ENCODE data around the gene COX8A.

COX8A gene

DNA sequence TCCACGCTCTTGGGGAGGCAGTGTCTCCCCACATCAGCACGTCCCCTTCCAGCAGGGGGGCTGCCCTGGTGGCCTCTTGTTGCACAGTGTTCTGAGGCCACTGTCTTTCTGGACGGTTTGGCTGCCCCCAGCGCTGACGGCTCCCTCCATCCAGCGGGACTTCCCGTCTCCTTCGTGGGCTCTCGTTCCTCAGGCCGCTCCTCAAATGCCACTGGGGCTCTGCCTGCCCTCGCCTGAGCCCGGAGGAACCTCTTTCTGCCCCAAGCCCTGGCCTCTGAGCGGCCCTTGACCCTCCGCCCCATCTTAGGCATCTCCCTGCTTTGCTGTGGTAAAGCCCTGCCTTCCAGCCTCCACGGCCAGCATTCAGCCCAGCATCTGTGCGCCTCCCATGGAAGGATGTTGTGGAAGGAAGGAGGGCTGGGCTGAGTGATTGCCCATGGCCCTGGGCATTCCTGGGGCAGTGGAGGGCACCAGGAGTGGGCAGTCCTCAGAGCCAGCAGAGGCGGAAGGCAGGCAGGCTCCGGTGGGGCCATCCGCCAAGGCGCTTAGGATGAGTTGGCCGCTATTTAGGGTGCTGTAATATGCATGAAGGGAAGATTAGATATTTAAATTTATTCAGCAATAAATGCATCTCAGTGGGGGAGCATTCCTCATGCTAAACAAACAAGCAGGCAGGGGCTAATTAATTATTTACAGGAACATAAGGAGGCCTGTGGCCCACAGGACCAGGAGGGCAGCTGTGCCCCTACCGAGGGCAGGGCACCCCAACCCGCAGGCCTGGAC, 29.6 kb downstream of the COX8A start:
- Mint-ChIP-seq H3K4me1 (ENCODE audit: low read depth) (peaks cover 9% of the 10 kb centered on the region), H3K4me3 (no peak overlapping the region), H3K27me3 (ENCODE audit: low read depth) (peaks cover 25% of the 10 kb centered on the region), H3K9me3 (no peaks in the 10 kb centered on the region), H3K27ac (no peak overlapping the region), H3K36me3 (ENCODE audit: low read depth) (peaks cover 2% of the 10 kb centered on the region)
- DNase-seq (ENCODE audit: low spot score): no peak

DNA sequence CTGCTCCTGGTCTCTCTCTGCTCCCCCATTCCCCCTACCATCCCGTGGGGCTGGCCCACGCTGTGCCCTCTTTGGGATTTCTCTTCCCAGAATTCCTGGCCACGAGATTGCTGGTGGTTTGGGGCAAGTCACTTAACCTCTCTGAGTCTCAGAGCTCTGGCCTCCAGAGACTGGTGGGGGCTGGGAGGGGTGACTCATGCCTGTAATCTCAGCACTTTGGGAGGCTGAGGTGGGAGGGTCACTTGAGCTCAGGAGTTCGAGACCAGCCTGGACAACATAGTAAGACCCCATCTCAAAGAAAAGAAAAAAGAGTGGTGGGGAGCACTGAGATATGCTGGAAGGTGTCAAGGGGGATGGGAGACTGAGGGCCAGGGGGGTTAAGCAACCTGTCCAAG, 30.2 kb downstream of the COX8A start:
- Mint-ChIP-seq H3K36me3 (ENCODE audit: low read depth) (peaks cover 2% of the 10 kb centered on the region), H3K27ac (no peak overlapping the region), H3K9me3 (no peaks in the 10 kb centered on the region), H3K27me3 (ENCODE audit: low read depth) (peaks cover 25% of the 10 kb centered on the region), H3K4me3 (no peak overlapping the region), H3K4me1 (ENCODE audit: low read depth) (peaks cover 9% of the 10 kb centered on the region)
- no peak for DNase-seq (ENCODE audit: low spot score)

DNA sequence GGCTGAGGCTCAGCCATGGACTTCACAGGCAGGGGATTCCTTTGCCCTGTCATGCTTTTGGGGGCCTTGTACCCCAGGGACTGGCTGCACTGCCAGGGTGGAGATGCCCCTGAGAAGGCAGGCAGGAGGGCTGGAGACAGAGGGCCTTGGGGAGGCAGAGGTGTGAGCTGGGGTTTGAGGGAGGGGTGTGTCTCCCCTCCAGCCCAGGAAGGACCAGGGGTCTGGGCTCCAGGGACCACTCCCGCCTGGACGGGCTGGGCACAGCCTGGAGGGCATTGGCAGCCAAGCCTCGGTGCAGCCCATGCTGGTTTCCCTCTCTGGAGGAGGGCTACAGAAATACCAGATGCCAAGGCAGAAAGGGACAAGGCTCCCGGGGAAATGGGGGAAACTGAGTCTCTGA, 31.3 kb downstream of the COX8A start:
- peaks cover 2% of the 10 kb centered on the region for H3K36me3 Mint-ChIP-seq (ENCODE audit: low read depth)
- H3K27ac Mint-ChIP-seq: no peak overlapping the region
- H3K9me3 Mint-ChIP-seq: peaks cover 8% of the 10 kb centered on the region
- H3K4me3 Mint-ChIP-seq: no peak overlapping the region
- DNase-seq (ENCODE audit: low spot score): no peak
- peaks cover 27% of the 10 kb centered on the region for H3K27me3 Mint-ChIP-seq (ENCODE audit: low read depth)
- H3K4me1 Mint-ChIP-seq (ENCODE audit: low read depth): peaks cover 9% of the 10 kb centered on the region

DNA sequence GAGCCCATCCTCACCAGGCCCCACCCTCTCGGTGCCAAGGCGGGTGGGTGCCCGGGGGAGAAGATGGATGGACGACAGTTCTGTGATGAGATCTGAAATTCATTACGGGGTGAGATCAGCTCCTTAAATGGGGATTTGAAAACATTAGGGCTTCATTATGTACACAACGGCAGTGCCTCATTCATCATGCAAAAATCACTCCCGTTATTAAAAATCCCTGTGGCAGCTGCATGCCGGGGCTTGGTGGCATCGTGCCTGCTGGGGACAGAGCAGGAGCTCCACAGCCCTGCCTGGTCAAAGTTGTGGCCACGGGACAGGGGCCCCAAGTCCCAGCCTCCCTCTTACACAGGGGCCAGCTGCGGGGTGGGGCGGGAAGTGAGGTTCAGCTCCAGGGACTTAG, 32.0 kb downstream of the COX8A start:
- no peak for DNase-seq (ENCODE audit: low spot score)
- Mint-ChIP-seq H3K27me3 (ENCODE audit: low read depth) (peaks cover 25% of the 10 kb centered on the region), H3K9me3 (peaks cover 15% of the 10 kb centered on the region), H3K27ac (no peak overlapping the region), H3K36me3 (ENCODE audit: low read depth) (peaks cover under 1% of the 10 kb centered on the region), H3K4me1 (ENCODE audit: low read depth) (peaks cover 6% of the 10 kb centered on the region), H3K4me3 (no peak overlapping the region)

DNA sequence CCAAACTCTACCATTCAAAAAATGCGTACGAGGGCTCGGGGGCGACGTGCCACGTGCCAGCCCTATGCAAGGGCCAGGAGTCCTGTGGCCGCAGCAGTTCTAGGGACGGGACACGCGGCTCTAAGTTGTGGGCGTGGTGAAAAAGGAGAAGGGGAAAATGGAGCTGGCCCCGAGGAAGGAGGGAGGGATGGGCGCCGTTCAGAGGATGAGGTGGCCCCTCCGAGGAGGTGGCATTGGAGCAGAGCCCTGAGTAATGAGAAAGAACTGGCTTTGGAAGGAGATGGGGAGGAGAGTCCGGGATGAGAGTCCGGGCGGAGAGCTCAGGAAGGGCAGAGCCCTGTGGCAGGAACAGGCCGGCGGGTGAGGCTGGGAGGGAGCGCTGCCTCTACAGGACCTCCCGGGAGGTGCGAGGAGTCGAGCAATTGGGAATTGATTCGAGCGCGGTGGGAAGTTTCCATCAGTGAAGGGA, 32.8 kb downstream of the COX8A start:
- Mint-ChIP-seq H3K4me1 (ENCODE audit: low read depth) (peaks cover 6% of the 10 kb centered on the region), H3K27me3 (ENCODE audit: low read depth) (peaks cover 25% of the 10 kb centered on the region), H3K4me3 (peak overlapping the region; percentile 24), H3K36me3 (ENCODE audit: low read depth) (no peaks in the 10 kb centered on the region), H3K9me3 (peaks cover 15% of the 10 kb centered on the region), H3K27ac (no peak overlapping the region)
- no peak for DNase-seq (ENCODE audit: low spot score)

DNA sequence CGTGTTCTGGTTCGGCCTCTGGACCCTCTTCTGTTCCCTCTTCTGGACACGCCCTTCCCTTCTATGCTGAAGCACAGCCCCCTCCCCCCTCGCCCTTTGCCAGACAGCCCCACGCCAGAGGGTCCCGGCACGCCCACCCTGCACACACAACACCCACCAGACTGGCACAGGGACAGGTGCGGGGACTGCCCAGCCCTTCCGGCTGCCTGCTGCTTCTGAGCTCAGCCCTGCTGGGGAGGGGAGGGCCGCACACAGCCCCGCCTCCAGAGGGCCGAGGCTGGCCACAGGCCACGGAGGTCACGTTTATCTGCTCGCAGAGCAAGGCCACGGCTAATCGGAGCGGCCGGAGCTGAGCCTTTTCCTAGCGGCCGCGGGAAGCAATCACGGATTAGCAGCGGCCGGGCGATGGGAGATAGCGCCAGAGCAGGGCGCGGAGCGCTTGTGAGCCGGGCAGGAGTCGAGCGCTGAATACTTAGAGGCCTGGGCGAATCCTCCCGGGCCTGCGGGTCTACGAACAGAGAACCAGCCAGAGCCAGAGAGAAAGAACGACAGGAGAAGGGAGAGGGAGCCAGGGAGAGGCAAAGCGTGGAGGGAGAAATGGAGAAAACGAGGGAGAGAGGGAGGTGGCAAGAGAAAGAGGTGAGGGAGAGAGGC, 33.3 kb downstream of the COX8A start:
- H3K4me1 Mint-ChIP-seq (ENCODE audit: low read depth): peaks cover 6% of the 10 kb centered on the region
- peaks cover 25% of the 10 kb centered on the region for H3K27me3 Mint-ChIP-seq (ENCODE audit: low read depth)
- H3K36me3 Mint-ChIP-seq (ENCODE audit: low read depth): no peaks in the 10 kb centered on the region
- no peak for DNase-seq (ENCODE audit: low spot score)
- H3K27ac Mint-ChIP-seq: no peak overlapping the region
- H3K4me3 Mint-ChIP-seq: no peak overlapping the region
- H3K9me3 Mint-ChIP-seq: peaks cover 15% of the 10 kb centered on the region

DNA sequence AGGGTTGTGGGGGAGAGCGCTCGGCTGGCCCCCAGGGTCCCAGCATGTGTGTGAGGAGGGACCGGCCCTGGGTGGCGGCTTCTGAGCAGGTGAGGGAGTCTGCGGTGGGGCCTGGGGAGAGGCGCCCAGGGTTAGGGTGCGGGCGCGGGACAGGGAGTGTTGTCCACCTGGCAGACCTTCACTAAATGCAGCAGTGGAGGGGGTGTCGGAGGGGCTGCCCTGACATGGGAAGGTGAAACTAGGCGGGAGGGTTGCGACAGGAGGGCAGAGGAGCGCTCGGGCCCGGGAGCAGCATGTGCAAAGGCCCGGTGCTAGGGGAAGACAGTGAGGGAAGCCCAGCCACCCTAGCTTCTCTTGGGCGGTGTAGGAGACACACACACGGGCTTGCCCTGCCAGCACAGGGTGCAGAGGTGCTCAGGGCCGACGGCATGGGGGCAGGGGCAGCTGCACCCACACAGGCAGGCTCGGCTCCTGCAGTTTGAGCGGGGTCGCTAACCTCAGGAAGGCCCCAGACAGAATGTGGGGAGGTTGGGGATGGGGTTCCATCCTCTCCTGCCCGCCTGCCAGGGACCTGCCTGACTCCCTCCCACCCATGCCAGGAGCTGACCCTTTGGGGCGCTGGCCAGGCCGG, 34.0 kb downstream of the COX8A start:
- peaks cover 6% of the 10 kb centered on the region for H3K4me1 Mint-ChIP-seq (ENCODE audit: low read depth)
- peaks cover 25% of the 10 kb centered on the region for H3K27me3 Mint-ChIP-seq (ENCODE audit: low read depth)
- H3K9me3 Mint-ChIP-seq: peaks cover 15% of the 10 kb centered on the region
- H3K27ac Mint-ChIP-seq: no peak overlapping the region
- no peaks in the 10 kb centered on the region for H3K36me3 Mint-ChIP-seq (ENCODE audit: low read depth)
- H3K4me3 Mint-ChIP-seq: no peak overlapping the region
- DNase-seq (ENCODE audit: low spot score): no peak

DNA sequence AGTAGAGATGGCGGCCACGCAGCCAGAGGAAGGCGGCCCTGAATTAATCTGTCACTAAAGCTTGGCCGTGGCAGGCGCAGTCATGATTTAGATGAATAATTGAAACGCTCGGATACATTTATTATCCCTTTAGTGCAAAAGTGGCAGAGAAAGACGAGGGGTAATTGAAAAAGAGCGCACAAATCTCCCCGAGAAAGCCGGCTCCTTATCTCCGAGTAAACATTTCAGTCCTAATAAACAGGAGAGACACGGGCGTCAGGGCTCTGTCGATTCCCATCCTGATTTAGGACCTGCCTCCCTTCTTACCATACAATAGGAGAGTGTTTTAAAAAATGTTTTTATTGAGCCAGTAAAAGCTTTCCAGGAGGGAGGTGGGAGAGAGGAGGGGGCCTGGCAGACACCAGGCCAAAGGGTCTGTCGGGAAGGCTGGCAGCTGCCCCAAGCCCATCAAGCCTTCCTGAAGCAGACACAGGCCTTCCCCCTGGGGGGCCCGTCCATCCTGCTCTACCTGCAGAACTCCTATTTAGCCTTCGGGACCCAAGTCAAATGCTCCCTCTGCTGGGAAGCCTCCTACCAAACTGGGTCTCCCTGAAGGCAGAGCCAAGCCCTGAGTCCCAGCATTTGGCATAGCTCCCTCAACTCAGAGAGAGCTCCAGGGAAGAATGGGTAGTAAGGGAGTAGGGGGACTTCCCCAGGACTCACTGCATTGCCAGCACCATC, 34.7 kb downstream of the COX8A start:
- no peak for DNase-seq (ENCODE audit: low spot score)
- H3K9me3 Mint-ChIP-seq: peaks cover 15% of the 10 kb centered on the region
- H3K27me3 Mint-ChIP-seq (ENCODE audit: low read depth): peaks cover 25% of the 10 kb centered on the region
- no peak overlapping the region for H3K4me3 Mint-ChIP-seq
- H3K4me1 Mint-ChIP-seq (ENCODE audit: low read depth): peaks cover 6% of the 10 kb centered on the region
- H3K36me3 Mint-ChIP-seq (ENCODE audit: low read depth): no peaks in the 10 kb centered on the region
- no peak overlapping the region for H3K27ac Mint-ChIP-seq

DNA sequence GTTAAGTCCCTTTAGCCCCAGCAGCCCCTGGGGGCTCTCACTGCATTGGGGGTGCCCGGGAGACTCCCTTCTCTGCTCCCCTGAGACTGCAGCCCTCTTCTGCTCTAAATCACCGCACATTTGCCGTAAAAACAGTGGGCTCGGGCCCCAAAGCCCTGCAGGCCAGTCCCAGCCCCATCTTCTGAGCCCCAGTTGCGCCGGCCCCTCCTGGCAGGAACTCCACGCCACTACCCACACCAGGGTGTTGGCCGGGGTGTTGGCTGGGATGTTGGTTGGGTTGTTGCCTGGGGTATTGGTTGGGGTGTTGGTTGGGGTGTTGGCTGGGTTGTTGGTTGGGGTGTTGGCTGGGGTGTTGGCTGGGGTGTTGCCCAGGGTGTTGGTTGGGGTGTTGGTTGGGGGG, 35.3 kb downstream of the COX8A start:
- H3K27ac Mint-ChIP-seq: no peak overlapping the region
- H3K36me3 Mint-ChIP-seq (ENCODE audit: low read depth): no peaks in the 10 kb centered on the region
- peaks cover 6% of the 10 kb centered on the region for H3K4me1 Mint-ChIP-seq (ENCODE audit: low read depth)
- peaks cover 15% of the 10 kb centered on the region for H3K9me3 Mint-ChIP-seq
- DNase-seq (ENCODE audit: low spot score): no peak
- peaks cover 25% of the 10 kb centered on the region for H3K27me3 Mint-ChIP-seq (ENCODE audit: low read depth)
- H3K4me3 Mint-ChIP-seq: no peak overlapping the region

DNA sequence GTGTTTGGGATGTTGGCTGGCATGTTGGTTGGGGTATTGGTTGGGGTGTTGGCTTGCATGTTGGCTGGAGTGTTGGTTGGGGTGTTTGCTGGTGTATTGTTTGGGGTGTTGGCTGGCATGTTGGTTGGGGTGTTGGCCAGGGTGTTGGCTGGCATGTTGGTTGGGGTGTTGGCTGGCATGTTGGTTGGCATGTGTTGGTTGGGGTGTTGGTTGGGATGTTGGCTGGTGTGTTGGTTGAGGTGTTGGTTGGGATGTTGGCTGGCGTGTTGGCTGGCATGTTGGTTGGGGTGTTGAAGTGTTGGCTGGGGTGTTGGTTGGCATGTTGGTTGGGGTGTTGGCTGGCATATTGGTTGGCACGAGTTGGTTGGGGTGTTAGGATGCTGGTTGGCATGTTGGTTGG, 36.4 kb downstream of the COX8A start:
- Mint-ChIP-seq H3K36me3 (ENCODE audit: low read depth) (no peaks in the 10 kb centered on the region), H3K27ac (no peak overlapping the region), H3K4me1 (ENCODE audit: low read depth) (peaks cover 6% of the 10 kb centered on the region), H3K27me3 (ENCODE audit: low read depth) (peaks cover 23% of the 10 kb centered on the region), H3K4me3 (no peak overlapping the region), H3K9me3 (peaks cover 15% of the 10 kb centered on the region)
- no peak for DNase-seq (ENCODE audit: low spot score)

DNA sequence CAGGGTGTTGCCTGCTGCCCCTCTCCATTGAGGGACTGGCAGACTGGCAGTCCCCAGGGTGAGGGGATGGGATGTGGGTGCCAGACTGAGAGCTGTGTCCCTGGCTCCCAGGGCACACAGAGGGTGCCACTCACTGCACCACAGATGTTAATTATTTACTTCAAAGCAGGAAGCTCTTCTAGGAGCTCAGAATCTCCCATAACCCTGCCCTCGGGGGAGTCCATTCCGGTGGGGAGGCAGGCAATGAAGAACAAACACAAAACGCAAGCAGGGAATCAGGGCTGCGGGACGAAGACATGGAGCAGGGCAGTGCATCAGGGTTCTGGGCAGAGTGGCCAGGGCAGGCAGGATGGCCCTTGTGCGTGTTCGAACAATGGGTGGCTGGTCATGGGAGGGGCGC, 37.0 kb downstream of the COX8A start:
- Mint-ChIP-seq H3K4me1 (ENCODE audit: low read depth) (peaks cover 6% of the 10 kb centered on the region), H3K4me3 (no peak overlapping the region), H3K9me3 (peaks cover 15% of the 10 kb centered on the region), H3K27ac (no peak overlapping the region), H3K27me3 (ENCODE audit: low read depth) (peaks cover 23% of the 10 kb centered on the region), H3K36me3 (ENCODE audit: low read depth) (no peaks in the 10 kb centered on the region)
- no peak for DNase-seq (ENCODE audit: low spot score)

DNA sequence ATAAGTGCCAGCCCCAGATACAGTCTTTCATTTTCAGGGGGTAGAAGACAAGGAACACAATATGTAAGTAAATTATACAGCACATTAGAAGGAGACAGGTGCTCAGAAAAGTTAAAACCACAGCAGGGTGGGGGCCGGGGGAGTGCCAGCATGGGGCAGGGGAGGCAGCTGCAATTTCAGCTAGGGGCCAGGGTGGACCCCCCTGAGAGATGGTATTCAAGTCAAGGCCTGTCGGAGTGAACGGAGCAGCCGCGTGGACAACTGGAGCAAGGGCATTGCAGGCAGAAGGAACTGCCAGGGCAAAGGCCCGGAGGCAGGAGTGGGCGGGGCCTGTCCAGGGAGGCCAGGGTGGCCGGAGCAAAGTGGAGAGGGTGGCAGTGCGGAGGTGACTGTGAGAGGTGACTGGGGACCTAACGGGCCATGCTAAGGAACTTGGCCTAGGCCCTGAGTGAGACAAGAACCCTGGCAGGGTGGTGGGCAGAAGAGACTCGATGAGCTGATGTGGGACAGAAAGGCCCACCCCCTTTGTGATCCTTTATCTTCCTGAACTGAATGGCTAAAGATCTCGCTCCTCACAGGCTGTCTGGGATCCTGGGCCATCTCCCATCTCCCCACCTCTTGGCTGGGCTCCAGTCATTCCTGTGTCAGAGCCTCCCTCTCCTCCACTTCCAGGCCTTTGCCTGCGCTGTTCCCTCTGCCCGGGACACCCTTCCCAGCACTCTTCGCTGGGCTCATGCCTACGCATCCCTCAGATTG, 38.9 kb downstream of the COX8A start:
- Mint-ChIP-seq H3K36me3 (ENCODE audit: low read depth) (no peaks in the 10 kb centered on the region), H3K4me1 (ENCODE audit: low read depth) (no peaks in the 10 kb centered on the region), H3K9me3 (peaks cover 15% of the 10 kb centered on the region), H3K4me3 (no peak overlapping the region), H3K27me3 (ENCODE audit: low read depth) (peaks cover 4% of the 10 kb centered on the region), H3K27ac (no peak overlapping the region)
- DNase-seq (ENCODE audit: low spot score): no peak

DNA sequence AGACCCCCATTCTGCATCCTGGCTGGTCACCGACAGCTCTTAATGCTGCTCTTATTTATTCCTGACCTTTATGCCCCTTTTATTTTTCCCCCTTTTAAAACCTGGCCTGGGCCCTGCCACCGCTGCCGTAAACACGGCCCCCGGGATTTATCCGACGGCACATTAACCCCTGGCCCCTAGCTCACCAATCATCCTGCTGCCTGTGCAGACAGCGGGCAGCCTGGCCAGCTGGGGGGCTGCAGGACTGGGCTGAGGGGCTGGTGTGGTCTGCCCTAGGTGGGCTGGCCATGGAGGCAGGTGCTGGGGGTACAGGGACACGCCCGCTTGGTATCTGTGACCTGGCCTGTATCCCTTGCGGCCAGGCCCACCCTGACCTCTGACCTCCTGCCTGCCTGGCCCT, 39.9 kb downstream of the COX8A start:
- H3K4me1 Mint-ChIP-seq (ENCODE audit: low read depth): no peaks in the 10 kb centered on the region
- H3K27ac Mint-ChIP-seq: no peak overlapping the region
- H3K27me3 Mint-ChIP-seq (ENCODE audit: low read depth): peaks cover 2% of the 10 kb centered on the region
- H3K9me3 Mint-ChIP-seq: peaks cover 15% of the 10 kb centered on the region
- no peaks in the 10 kb centered on the region for H3K36me3 Mint-ChIP-seq (ENCODE audit: low read depth)
- H3K4me3 Mint-ChIP-seq: no peak overlapping the region
- DNase-seq (ENCODE audit: low spot score): no peak

All from T-helper 2 cell treated with Interferon-gamma antibody and Interleukin-4, amounts not matched to agents 5 μg/mL and 100 μg/mL, for 36 hours (primary cell).